Measurements from ENCODE around the gene SCNN1A.

DNA sequence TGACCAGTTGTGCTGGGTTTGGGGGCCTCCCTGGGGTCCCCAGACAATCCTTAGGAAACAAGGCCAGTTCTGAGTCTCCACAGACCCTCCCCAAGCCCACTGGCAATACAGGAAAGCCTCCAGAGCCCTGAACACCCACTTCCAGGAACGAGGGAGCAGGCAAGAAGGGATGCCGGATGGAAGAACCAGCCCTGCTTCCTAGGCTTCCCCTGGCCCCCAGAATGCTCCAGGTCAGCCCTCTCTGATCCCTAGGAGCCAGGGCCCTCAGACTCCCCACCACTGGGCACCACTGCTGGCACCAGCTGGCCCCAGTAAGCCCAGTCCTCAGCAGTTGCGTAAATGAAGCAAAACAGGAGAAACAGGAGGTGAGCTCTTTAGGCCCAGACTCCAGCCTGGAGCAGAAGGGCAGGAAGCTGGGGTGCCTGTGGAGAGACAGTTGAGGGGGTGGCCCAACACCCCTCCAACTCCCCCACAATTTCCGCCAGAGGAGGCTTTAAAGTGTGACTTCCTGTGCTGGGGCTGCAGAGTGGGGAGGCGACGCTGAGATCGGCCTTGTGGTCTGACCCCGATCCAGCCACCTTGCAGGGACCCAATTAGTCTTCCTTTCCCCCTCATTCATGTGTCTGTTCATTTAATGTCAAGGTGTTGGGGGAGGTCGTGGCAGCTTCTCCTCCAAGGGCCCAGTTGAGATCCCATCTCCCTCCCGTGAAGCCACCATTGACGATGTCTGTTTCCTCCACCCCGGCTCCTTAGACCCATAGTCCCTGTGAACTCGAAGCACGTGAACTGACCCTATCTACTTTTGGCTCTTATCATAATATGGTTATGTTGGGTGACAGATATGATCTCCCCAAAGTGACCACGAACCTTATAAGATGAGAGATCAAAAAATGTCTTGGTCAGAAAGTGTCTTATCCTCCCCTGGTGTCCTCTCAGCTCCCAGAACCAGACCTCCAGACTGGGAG is 38.2 kb downstream of the SCNN1A start:
- TF ChIP-seq, protein P1, sequence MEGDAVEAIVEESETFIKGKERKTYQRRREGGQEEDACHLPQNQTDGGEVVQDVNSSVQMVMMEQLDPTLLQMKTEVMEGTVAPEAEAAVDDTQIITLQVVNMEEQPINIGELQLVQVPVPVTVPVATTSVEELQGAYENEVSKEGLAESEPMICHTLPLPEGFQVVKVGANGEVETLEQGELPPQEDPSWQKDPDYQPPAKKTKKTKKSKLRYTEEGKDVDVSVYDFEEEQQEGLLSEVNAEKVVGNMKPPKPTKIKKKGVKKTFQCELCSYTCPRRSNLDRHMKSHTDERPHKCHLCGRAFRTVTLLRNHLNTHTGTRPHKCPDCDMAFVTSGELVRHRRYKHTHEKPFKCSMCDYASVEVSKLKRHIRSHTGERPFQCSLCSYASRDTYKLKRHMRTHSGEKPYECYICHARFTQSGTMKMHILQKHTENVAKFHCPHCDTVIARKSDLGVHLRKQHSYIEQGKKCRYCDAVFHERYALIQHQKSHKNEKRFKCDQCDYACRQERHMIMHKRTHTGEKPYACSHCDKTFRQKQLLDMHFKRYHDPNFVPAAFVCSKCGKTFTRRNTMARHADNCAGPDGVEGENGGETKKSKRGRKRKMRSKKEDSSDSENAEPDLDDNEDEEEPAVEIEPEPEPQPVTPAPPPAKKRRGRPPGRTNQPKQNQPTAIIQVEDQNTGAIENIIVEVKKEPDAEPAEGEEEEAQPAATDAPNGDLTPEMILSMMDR (IDR thresholded peaks at IDR 0.05), result no peak
- no peak for TF ChIP-seq POLR2A (IDR thresholded peaks at IDR 0.05)
